Transverse colon (tissue), 4 donors: ENCODE measurements around the gene GPX2.

Experiments used
- CTCF ChIP-seq, 5 experiments: fragments of 200-600 bp in 3 of 5; fragments of 450-650 bp in 2 of 5; sonication (generic) in 3 of 5; IDR thresholded peaks; 1 replicate in 2 of 5; 2 replicates in 3 of 5; pipeline ENCODE4 v1.5.1; 2016 to 2017; ENCODE audit warnings: antibody characterized with exemption in 5 of 5, inconsistent platforms in 3 of 5, mild to moderate bottlenecking in 2 of 5, moderate library complexity in 1 of 5
- POLR2AphosphoS5 ChIP-seq, 3 donors: sonication (generic); formaldehyde crosslinking; IDR thresholded peaks; one replicate each; pipeline ENCODE4 v1.6.1; 2016; ENCODE audit warnings: antibody characterized with exemption in 3 of 3

GRCh38 chr14:64960762-64961276 lies 18.3 kb upstream of the GPX2 start:
- no peak for TF ChIP-seq CTCF (IDR thresholded peaks at IDR 0.05)
- TF ChIP-seq POLR2AphosphoS5 (IDR thresholded peaks at IDR 0.05), result no peak
